Measurements from ENCODE around the gene P2RX2.

DNA sequence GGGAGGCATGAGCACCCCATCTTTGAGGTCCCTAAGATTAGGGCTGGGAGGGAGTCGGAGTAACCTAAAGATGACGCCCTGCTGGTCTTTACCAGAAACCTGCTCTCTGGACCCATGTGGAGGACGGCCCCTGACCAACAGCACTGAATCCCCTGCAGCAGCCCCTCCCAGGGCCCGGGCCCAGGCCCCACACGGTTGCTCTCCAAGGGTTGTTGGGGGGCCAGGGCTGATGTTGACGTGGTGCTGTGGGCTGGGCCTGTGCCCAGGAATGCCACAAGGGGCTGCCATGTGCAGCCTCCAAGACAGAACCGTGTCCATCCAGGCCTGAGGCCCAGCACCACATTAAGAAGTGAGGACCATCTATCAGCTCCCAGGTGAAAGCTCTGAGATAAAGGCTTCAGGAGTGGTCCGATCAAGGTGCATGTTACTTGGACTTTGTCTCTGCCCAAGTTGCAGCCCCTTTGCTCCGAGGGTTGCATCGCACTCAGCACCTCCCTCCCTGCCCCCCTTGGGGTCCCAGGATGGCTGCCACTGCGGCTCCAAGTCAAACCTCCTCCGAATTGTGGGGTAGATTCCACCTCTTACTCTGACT lies 37.8 kb upstream of the P2RX2 start:
- TF ChIP-seq, protein P1, sequence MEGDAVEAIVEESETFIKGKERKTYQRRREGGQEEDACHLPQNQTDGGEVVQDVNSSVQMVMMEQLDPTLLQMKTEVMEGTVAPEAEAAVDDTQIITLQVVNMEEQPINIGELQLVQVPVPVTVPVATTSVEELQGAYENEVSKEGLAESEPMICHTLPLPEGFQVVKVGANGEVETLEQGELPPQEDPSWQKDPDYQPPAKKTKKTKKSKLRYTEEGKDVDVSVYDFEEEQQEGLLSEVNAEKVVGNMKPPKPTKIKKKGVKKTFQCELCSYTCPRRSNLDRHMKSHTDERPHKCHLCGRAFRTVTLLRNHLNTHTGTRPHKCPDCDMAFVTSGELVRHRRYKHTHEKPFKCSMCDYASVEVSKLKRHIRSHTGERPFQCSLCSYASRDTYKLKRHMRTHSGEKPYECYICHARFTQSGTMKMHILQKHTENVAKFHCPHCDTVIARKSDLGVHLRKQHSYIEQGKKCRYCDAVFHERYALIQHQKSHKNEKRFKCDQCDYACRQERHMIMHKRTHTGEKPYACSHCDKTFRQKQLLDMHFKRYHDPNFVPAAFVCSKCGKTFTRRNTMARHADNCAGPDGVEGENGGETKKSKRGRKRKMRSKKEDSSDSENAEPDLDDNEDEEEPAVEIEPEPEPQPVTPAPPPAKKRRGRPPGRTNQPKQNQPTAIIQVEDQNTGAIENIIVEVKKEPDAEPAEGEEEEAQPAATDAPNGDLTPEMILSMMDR (IDR thresholded peaks at IDR 0.05; ENCODE audit: low read depth, low read length, missing input control): no peak
- TF ChIP-seq TAF1 (conservative IDR thresholded peaks at IDR 0.05): no peak
- no peak for TF ChIP-seq EGR1 (IDR thresholded peaks at IDR 0.05; ENCODE audit: low read depth in 2 of 2)
- TF ChIP-seq, protein P2, sequence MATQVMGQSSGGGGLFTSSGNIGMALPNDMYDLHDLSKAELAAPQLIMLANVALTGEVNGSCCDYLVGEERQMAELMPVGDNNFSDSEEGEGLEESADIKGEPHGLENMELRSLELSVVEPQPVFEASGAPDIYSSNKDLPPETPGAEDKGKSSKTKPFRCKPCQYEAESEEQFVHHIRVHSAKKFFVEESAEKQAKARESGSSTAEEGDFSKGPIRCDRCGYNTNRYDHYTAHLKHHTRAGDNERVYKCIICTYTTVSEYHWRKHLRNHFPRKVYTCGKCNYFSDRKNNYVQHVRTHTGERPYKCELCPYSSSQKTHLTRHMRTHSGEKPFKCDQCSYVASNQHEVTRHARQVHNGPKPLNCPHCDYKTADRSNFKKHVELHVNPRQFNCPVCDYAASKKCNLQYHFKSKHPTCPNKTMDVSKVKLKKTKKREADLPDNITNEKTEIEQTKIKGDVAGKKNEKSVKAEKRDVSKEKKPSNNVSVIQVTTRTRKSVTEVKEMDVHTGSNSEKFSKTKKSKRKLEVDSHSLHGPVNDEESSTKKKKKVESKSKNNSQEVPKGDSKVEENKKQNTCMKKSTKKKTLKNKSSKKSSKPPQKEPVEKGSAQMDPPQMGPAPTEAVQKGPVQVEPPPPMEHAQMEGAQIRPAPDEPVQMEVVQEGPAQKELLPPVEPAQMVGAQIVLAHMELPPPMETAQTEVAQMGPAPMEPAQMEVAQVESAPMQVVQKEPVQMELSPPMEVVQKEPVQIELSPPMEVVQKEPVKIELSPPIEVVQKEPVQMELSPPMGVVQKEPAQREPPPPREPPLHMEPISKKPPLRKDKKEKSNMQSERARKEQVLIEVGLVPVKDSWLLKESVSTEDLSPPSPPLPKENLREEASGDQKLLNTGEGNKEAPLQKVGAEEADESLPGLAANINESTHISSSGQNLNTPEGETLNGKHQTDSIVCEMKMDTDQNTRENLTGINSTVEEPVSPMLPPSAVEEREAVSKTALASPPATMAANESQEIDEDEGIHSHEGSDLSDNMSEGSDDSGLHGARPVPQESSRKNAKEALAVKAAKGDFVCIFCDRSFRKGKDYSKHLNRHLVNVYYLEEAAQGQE (IDR thresholded peaks at IDR 0.05): no peak
- TF ChIP-seq GABPA (IDR thresholded peaks at IDR 0.05 in 1 of 2, conservative IDR thresholded peaks at IDR 0.05 in 1 of 2): no peak
- TF ChIP-seq, protein P3, sequence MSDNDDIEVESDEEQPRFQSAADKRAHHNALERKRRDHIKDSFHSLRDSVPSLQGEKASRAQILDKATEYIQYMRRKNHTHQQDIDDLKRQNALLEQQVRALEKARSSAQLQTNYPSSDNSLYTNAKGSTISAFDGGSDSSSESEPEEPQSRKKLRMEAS (IDR thresholded peaks at IDR 0.05): no peak
- no peak for TF ChIP-seq RAD21 (IDR thresholded peaks at IDR 0.05)
- no peak for TF ChIP-seq JUND (IDR thresholded peaks at IDR 0.05)
- no peak for TF ChIP-seq FOXA2 (IDR thresholded peaks at IDR 0.05)

Data from liver (tissue), 3 donors.